ENCODE data around the gene CPNE1.

The CPNE1 gene

GRCh38 chr20:35652641-35653429 is 11.9 kb downstream of the CPNE1 start:
- no peak for DNase-seq

GRCh38 chr20:35651958-35652357 is 12.7 kb downstream of the CPNE1 start:
- DNase-seq, result no peak

GRCh38 chr20:35650632-35651031 is 14.1 kb downstream of the CPNE1 start:
- no peak for DNase-seq

- no peak for DNase-seq
Measured at GRCh38 chr20:35648836-35649235, 15.9 kb downstream of the CPNE1 start.

- DNase-seq, result no peak
Measured at GRCh38 chr20:35644806-35645205, 19.9 kb downstream of the CPNE1 start.

DNA sequence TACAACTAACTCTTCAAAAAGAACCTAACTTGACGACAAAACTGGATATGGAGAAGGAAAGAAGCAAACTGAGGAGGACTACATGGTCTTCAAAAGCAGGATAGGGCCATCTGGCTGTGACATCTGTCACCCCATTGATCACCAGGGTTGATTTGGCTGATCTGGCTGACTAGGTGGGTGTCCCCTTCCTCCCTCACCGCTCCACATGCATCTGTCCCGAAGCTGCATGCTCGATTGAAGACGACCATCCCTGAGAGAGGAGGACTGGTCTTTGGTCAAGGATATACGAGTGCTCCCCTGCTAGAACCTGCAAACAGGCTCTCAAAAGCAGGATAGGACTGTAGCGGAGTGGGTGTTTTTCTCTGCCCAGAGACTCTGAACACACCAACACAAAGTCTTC is 21.7 kb downstream of the CPNE1 start:
- DNase-seq, result no peak

DNA sequence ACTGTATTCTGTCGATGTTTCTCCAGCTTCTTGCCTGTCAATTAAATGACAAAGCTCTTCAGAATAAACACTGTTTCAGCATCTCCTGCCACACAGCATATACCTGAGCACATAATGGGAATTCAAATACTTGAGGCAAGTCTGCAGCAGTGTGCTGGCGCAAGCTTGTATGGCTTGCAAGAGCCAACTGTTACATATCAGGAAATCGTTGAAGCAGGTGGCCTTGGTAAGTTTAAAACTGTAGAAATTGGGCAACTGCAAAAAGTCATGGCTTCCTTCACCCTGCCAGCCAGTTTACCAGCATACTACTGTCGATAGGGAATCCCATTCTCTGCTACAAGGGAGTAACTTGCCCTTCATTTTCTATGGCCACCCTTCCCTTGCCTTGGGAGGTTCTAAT is 23.0 kb downstream of the CPNE1 start:
- no peak for DNase-seq

- no peak for DNase-seq
Measured at GRCh38 chr20:35640724-35641123, 24.0 kb downstream of the CPNE1 start.

GRCh38 chr20:35638751-35639150 is 25.9 kb downstream of the CPNE1 start:
- DNase-seq, result no peak

DNA sequence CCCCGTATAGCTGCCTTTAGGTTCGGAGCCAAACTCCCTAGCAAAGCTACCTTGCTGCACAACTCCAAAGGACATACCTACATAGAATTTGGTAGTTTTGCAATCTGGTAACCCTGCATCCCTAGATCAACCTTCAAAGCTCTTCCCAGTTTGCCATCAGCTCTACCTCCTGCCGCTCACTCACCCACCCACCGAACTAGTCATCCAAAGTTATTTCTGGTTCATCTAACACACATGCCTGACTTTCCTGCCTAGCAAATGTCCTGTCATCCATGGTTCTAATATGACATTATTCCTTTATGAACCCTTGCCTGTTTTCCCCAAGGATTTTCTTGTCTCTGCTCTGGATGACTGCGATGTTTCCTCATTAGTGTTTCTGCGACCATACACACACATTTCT is 27.4 kb downstream of the CPNE1 start:
- no peak for DNase-seq

DNA sequence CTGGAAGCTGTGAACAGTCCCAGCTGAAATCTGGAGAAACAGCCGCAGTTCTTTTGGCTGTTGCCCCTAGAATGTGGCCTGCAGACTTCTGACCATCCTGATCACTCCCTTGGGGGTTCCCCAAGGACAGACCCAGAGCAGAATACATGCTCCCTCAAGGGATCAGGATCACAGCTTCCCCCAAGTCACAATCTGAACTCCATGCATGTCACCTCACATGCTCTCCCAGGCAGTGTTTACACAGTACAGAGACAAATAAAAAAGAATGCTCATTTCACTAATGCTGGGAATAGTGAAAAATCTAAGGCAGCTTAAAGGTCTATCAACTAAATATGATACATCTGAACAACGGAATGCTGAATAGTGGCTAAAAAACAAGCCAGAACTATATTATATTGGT is 28.6 kb downstream of the CPNE1 start:
- no peak for DNase-seq

GRCh38 chr20:35635652-35636051 is 29.0 kb downstream of the CPNE1 start:
- DNase-seq, result no peak

DNA sequence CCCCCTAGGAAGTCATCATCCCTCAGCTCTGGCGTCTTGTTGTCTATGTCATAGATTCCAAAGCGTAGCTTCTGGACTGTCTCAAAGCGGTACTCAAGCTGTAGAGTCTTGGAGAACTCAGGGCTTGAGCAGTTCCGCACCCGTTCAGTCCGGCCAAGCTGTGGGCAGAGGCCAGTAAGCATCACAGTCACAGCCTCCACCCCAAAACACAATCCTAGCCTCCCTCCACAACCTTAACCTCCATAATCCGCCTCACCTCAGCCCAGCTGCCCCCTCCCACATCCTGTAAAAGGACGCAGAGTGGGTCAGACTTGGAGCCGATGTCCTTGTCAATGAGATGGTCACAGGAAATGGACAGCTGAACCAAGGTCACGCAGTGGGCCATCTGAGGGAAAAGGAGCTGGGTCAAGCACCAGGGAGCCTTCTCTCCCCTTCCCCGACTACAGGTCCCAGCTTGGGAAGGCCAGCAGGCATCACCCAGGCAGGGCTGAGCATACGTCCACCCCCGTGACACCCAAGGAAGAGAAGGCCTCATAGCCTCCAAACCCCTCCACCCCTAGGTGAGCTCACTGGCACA is 32.1 kb downstream of the CPNE1 start:
- no peak for DNase-seq

DNA sequence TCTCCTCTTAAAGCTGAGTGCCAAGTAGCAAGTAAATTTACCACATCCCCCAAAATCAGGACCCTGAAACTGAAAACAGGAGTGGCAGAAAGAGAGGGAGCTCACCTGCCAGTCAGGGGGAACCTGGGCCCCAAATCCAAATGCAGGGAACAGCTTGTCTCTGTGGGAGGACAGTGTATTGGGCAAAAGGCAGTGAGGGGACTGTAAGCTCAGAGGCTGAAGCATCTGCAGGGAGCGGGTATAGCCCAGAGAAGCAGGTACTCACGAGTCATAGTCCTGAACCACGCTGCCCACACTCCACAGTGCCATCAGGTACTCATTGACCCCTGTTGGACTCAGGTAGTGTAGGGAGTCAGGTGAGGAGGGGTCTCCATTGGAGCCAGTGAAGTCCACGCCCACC is 34.1 kb downstream of the CPNE1 start:
- DNase-seq, result no peak

DNA sequence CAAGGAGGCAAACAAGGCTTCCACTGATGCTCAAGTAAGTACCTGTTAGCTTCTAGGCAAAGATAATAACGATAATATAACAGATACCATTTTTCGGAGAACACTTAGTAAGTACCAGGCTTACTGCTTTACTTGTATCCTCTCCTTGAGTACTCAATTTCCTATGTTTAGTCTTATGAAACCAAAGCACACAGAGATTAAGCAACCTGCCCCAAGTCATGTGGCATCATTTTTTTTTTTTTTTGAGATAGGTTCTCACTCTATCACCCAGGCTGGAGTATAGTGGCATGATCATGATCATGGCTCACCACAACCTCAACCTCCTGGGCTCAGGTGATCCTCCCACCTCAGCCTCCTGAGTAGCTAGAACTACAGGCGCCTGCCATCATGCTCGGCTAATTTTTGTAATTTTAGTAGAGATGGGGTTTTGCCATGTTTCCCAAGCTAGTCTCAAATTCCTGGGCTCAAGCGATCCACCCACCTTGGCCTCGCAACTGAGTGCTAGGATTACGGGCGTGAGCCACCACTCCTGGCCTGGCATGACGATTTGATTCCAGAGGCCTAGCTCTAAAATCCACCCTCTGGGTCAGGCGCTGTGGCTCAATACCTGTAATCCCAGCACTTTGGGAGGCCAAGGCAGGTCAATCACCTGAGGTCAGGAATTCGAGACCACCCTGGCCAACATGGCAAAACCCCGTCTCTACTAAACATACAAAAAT is 35.1 kb downstream of the CPNE1 start:
- no peak for DNase-seq

DNA sequence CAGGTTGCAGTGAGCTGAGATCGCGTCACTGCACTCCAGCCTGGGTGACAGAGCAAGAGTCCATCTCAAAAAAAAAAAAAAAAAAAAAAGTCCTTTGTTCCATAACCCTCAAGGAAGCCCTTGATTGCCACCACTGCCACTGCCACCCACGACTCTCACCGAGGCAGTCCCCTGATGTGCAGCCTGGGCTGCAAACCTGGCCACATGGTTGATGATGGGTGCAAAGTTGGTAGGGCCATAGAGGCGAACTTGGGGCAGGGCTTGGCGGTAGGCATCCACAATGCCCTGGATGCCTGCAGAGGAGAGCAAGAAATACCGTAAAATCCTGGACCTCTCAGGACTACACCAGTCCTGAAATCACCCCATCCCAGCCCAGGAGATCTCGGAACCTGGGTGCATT is 37.6 kb downstream of the CPNE1 start:
- DNase-seq, result no peak

- no peak for DNase-seq
Measured at GRCh38 chr20:35626386-35627001, 38.2 kb downstream of the CPNE1 start.

- no peak for DNase-seq
Measured at GRCh38 chr20:35625584-35626385, 38.9 kb downstream of the CPNE1 start.

- no peak for DNase-seq
Measured at GRCh38 chr20:35621560-35621946, 43.1 kb downstream of the CPNE1 start.

DNA sequence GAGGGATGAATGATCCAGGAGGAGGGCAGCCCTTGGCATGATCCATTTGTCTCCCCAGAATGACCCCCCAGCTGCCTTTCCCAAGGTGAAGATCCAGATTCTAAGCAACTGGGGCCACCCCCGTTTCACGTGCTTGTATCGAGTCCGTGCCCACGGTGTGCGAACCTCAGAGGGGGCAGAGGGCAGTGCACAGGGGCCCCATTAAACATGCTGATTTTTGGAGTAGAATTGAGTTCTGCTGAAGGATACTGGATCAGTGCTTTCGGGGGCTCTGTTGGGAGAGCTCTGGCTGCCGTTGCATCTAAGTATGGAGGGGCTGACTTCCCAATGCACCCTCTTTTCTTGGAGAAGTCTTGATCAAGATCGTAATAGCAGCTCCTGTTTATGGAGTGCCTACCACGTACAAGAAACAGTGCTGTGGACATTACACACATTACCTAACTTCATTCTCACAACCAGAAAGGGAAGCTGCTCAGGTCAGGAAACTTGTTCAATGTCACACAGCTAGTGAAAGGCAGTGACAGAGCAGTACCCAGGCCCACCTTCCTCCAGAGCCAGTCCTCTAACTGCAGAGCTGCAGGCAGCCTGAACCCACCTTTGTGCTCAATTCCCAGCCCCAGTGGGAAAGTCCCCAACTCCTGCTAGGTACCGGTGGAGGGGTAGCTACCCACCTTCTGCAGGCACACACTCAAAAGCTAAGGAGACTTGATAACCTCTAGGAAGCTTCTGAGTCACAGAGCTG is 43.7 kb downstream of the CPNE1 start:
- DNase-seq, result no peak

DNA sequence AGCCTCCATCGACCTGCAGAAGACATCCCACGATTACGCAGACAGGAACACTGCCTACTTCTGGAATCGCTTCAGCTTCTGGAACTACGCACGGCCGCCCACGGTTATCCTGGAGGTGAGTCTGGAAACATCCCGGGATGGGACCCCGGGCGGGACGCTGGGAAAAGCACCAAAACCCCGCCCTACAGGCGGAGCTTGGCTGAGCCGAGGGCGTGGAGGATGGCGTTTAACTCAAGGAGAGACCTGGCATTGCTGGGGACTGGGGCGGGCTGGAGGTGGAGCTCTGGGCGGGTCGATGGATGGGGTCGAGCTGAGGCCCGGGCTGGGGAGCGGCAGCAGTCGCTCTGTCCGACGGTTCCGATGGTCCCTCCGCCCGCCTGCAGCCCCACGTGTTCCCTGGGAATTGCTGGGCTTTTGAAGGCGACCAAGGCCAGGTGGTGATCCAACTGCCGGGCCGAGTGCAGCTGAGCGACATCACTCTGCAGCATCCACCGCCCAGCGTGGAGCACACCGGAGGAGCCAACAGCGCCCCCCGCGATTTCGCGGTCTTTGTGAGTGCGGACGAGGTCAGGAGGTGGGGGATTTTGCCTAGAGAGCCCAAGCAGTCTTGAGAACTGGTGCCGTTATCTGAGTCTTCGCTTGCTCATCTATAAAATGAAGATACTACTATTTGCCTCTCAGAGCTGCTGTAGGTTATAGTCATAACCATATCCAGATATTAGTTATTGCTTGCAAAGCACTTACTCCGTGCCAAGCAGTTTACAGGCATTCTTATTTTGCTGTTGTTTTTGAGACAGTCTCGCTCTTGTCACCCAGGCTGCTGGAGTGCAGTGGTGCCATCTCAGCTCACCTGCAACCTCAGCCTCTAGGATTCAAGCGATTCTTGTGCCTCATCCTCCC is 45.3 kb downstream of the CPNE1 start:
- peak; percentile 47 for DNase-seq
